ENCODE measurements around the gene UBA3. TPM values are rescaled to one million over a fixed set of nuclear protein-coding genes. Genes with fewer than 3 reads are reported as not detected.

The UBA3 gene
- total RNA-seq, 1 donor from 2014 or later = 76.2 TPM

- Mint-ChIP-seq H3K4me1 (ENCODE audit: low read depth) (peaks cover 8% of the 10 kb centered on the region), H3K4me3 (ENCODE audit: low read depth) (peak overlapping the region; percentile 53), H3K27ac (no peak overlapping the region)
These were observed 69.0 kb downstream of the UBA3 start for GRCh38 chr3:69011096-69011730.

GRCh38 chr3:69009559-69010410, 70.4 kb downstream of the UBA3 start:
- Mint-ChIP-seq H3K36me3 (ENCODE audit: insufficient read depth) (peaks cover 4% of the 10 kb centered on the region), H3K27me3 (no peaks in the 10 kb centered on the region), H3K4me1 (ENCODE audit: low read depth) (peaks cover 8% of the 10 kb centered on the region), H3K9me3 (ENCODE audit: low read depth) (no peaks in the 10 kb centered on the region), H3K4me3 (ENCODE audit: low read depth) (no peak overlapping the region), H3K27ac (no peak overlapping the region)
- no peak for DNase-seq (ENCODE audit: low spot score, unreplicated experiment)
- TF ChIP-seq CTCF (IDR thresholded peaks at IDR 0.05; ENCODE audit: unreplicated experiment) = no peak

More at GRCh38 chr3:69011096-69011730, 69.0 kb downstream of the UBA3 start:
- no peak for TF ChIP-seq CTCF (IDR thresholded peaks at IDR 0.05; ENCODE audit: unreplicated experiment)
- peaks cover 1% of the 10 kb centered on the region for H3K36me3 Mint-ChIP-seq (ENCODE audit: insufficient read depth)
- DNase-seq (ENCODE audit: low spot score, unreplicated experiment) = no peak
- H3K9me3 Mint-ChIP-seq (ENCODE audit: low read depth) = no peaks in the 10 kb centered on the region
- H3K27me3 Mint-ChIP-seq = peaks cover 3% of the 10 kb centered on the region

DNA sequence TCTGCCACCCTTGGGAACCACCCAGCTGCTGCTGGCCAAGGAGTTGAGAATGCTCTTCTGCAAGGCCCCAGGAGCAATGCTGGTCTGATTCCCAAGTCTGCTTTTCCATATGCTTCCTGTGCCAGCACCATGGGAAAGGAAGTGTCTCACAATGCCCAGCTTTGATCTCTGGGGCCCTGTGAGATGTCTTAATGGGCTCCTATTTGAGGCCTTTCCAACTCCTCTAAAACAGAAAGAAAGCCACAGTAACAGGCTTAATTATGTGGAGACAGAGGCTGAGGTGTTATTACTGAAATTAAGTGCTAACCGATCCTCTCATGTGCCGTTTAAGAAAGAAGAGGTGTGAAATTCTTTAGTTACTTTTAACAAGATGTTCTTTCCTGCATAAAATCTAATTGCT, 71.2 kb downstream of the UBA3 start:
- Mint-ChIP-seq H3K9me3 (ENCODE audit: low read depth) (no peaks in the 10 kb centered on the region), H3K36me3 (ENCODE audit: insufficient read depth) (peaks cover 4% of the 10 kb centered on the region), H3K27ac (no peak overlapping the region), H3K27me3 (no peaks in the 10 kb centered on the region), H3K4me1 (ENCODE audit: low read depth) (peaks cover 8% of the 10 kb centered on the region), H3K4me3 (ENCODE audit: low read depth) (no peak overlapping the region)
- TF ChIP-seq CTCF (IDR thresholded peaks at IDR 0.05; ENCODE audit: unreplicated experiment) = no peak
- no peak for DNase-seq (ENCODE audit: low spot score, unreplicated experiment)

DNA sequence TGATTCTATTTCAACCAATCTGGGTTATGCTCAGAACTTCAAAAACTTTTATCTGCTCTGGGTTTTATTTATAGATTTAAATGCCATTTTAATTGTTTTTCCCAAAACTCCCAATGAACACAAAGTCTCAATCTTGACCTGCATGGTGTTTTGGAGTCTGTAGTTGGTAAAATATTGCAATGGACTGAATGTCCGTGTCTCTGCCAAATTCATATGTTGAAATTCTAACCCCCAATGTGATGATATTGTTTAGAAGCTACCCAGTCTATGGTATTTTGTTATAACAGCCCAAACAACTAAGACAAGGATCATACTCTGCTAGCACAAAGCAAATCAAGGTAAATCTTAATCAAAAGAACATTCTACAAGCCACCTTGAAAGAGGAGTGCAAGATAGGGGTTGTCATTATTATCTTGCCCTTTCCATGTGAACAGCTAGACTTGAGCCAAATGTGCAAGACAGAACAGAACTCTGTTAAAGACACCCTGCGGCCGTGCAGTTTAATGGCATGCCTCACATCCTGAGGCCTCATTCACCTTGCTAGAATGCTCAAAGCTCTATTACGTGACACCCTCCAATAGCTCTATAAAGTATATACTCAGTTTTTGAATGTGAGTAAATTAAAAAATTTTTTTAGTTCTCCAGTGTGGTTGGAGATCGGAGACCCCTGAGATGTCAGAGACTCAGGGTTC, 74.2 kb downstream of the UBA3 start:
- no peak for DNase-seq (ENCODE audit: low spot score, unreplicated experiment)
- H3K9me3 Mint-ChIP-seq (ENCODE audit: low read depth) = no peaks in the 10 kb centered on the region
- H3K36me3 Mint-ChIP-seq (ENCODE audit: insufficient read depth) = peaks cover 8% of the 10 kb centered on the region
- no peaks in the 10 kb centered on the region for H3K27me3 Mint-ChIP-seq
- H3K27ac Mint-ChIP-seq = no peak overlapping the region
- no peak overlapping the region for H3K4me3 Mint-ChIP-seq (ENCODE audit: low read depth)
- TF ChIP-seq CTCF (IDR thresholded peaks at IDR 0.05; ENCODE audit: unreplicated experiment) = no peak
- no peaks in the 10 kb centered on the region for H3K4me1 Mint-ChIP-seq (ENCODE audit: low read depth)

DNA sequence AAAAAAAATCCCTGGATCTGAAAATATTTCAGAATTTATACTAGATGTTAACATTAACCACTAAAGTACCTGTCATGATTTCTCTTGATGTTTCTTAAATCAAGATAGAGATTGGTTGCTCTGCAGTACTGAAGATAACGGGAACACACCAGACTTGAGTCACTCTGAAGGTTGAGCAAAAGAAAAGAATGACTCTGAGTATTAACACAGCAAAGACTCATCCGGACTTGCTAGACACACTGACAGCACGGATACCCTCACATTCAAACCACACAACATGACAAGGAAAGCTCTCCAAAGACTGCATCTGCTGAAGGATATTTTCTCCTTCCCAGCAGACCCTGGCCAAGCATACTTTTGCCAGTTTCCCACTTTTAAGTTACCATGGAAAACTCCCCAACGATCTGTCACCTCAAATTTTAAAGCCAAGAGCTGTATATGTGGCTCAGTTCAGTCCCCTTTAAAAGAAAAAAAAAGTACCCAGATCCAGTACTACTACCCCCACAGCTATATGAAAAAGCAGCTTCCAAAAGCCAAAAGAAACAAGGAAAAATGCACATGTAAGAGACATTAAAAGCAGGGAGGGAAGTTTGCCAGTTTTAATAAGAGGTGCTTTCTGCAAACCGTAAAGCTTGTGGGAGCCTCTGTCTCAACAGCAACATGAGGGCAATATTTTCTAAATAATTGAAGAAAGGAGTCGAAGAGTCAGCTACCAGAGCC, 74.9 kb downstream of the UBA3 start:
- H3K36me3 Mint-ChIP-seq (ENCODE audit: insufficient read depth) = peaks cover 7% of the 10 kb centered on the region
- no peaks in the 10 kb centered on the region for H3K9me3 Mint-ChIP-seq (ENCODE audit: low read depth)
- H3K4me3 Mint-ChIP-seq (ENCODE audit: low read depth) = no peak overlapping the region
- H3K27ac Mint-ChIP-seq = no peak overlapping the region
- no peak for DNase-seq (ENCODE audit: low spot score, unreplicated experiment)
- no peaks in the 10 kb centered on the region for H3K27me3 Mint-ChIP-seq
- H3K4me1 Mint-ChIP-seq (ENCODE audit: low read depth) = no peaks in the 10 kb centered on the region
- no peak for TF ChIP-seq CTCF (IDR thresholded peaks at IDR 0.05; ENCODE audit: unreplicated experiment)
